Measurements from ENCODE around the gene UTP25. TPM values are rescaled to one million over a fixed set of nuclear protein-coding genes. Genes with fewer than 3 reads are reported as not detected.

The UTP25 gene
- total RNA-seq, 2 donors from 2014 or later, result 4.3 to 6.0 TPM

DNA sequence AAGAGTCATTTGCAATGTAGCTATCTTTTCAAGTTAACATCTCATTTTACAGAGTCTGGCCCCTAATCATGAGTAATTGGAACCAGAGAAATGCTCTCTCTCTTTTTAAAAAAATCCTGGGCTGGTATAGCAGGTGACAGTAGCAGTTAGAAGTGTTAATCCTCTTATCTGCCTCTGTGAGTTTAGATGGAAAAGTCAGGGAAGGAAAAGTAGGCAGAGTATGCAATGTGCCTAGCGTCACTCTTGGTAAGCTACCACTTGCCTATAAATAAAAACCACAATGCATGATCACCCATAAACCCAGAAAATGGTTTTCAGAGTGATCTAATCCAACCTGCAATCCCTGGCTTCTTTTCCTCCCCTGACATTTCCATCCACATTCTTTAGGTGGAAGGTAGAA, 43.2 kb downstream of the UTP25 start:
- no peaks in the 10 kb centered on the region for H3K4me1 ChIP-seq (ENCODE audit: control insufficient read depth, insufficient read depth, low read length)
- H3K4me3 Mint-ChIP-seq, result no peak overlapping the region
- no peak overlapping the region for H3K9ac ChIP-seq (ENCODE audit: extremely low read depth, low read length, poor library complexity, severe bottlenecking)
- H3K27me3 ChIP-seq (ENCODE audit: control insufficient read depth, insufficient read depth, low read length, poor library complexity, severe bottlenecking), result no peaks in the 10 kb centered on the region
- no peaks in the 10 kb centered on the region for H3K36me3 Mint-ChIP-seq (ENCODE audit: low read depth)
- peaks cover 13% of the 10 kb centered on the region for H3K9me3 ChIP-seq (ENCODE audit: control insufficient read depth, low read length)
- DNase-seq, result no peak
- no peak overlapping the region for H3K27ac ChIP-seq (ENCODE audit: low read depth, low read length)
- H3K9me3 Mint-ChIP-seq, result peaks cover 23% of the 10 kb centered on the region
- no peaks in the 10 kb centered on the region for H3K36me3 ChIP-seq (ENCODE audit: control insufficient read depth, insufficient read depth, low read length)
- peaks cover 8% of the 10 kb centered on the region for H3K4me1 Mint-ChIP-seq
- 71% methylated on average over 1 of the region's 1 CpG; no CpG with 5 or more reads in 1 of the 2 experiments for WGBS, 2 experiments (ENCODE audit: insufficient coverage in 1 of 2, insufficient read length in 1 of 2)
- H3K4me3 ChIP-seq (ENCODE audit: low read length), result no peak overlapping the region
- H3K27ac Mint-ChIP-seq, result no peak overlapping the region
- TF ChIP-seq, protein P1, sequence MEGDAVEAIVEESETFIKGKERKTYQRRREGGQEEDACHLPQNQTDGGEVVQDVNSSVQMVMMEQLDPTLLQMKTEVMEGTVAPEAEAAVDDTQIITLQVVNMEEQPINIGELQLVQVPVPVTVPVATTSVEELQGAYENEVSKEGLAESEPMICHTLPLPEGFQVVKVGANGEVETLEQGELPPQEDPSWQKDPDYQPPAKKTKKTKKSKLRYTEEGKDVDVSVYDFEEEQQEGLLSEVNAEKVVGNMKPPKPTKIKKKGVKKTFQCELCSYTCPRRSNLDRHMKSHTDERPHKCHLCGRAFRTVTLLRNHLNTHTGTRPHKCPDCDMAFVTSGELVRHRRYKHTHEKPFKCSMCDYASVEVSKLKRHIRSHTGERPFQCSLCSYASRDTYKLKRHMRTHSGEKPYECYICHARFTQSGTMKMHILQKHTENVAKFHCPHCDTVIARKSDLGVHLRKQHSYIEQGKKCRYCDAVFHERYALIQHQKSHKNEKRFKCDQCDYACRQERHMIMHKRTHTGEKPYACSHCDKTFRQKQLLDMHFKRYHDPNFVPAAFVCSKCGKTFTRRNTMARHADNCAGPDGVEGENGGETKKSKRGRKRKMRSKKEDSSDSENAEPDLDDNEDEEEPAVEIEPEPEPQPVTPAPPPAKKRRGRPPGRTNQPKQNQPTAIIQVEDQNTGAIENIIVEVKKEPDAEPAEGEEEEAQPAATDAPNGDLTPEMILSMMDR (conservative IDR thresholded peaks at IDR 0.05), result no peak
- peaks cover 2% of the 10 kb centered on the region for H3K27me3 Mint-ChIP-seq (ENCODE audit: insufficient read depth)

DNA sequence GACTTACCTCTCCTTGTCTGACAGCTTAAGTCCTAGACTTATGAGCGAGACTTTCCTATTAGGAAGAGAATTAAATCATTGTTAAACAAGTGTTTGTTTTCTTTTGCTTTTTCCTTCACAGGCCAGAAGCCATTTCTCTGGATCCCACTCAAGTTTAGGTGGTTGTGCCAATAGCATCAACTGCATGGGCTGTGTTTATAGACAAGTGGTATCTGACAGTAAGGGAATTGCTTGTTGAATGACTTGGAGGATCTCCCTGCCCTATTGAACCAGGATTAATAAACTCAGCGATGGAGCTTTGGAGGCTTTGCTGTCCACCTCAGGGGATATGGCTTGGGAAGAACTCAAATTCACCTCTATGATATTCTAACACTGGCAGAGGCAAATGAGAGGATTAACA, 43.7 kb downstream of the UTP25 start:
- no peak for DNase-seq
- H3K9me3 Mint-ChIP-seq, result peaks cover 19% of the 10 kb centered on the region

DNA sequence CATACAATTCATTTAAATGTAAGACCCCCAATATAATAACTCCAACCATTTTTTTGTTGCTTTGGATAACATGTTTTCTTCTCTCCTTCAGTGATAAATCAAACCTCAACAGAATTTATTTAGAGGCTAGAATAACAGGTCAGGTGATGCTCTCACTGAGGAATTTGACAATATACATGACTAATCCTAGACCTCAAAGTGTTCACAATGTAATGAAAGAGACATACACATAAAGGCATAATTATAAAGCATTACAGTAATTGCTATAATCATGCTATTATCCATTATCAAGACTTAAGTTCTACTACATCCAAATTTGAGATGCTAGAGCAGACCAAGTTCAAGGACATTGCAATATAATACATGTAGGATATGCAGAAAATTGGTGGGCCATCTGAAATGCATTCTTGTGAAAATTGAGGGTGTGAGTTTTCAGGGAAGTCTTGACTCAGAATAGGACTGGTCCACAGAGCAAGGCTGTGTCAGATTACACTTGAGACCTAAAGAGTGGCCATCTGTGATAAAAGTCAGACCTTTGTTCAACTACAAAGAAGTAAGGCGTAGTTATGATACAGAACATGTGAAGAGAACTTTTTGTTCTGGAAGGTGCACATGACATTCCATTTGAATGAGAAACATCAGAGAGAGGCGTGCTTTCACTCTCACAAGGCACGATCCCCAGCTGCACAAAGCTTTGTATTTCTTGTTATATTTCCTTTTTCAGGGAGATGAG, 45.5 kb downstream of the UTP25 start:
- Histone ChIP-seq H3K27me3 (ENCODE audit: control insufficient read depth, insufficient read depth, low read length, poor library complexity, severe bottlenecking) (no peaks in the 10 kb centered on the region), H3K36me3 (ENCODE audit: control insufficient read depth, insufficient read depth, low read length) (no peaks in the 10 kb centered on the region), H3K9ac (ENCODE audit: extremely low read depth, low read length, poor library complexity, severe bottlenecking) (no peak overlapping the region), H3K4me3 (ENCODE audit: low read length) (no peak overlapping the region), H3K27ac (ENCODE audit: low read depth, low read length) (no peak overlapping the region), H3K4me1 (ENCODE audit: control insufficient read depth, insufficient read depth, low read length) (no peaks in the 10 kb centered on the region), H3K9me3 (ENCODE audit: control insufficient read depth, low read length) (peaks cover 4% of the 10 kb centered on the region)
- TF ChIP-seq, protein P1 (conservative IDR thresholded peaks at IDR 0.05), result no peak
- no peak overlapping the region for H3K4me3 Mint-ChIP-seq
- peaks cover 2% of the 10 kb centered on the region for H3K27me3 Mint-ChIP-seq (ENCODE audit: insufficient read depth)
- no peak overlapping the region for H3K27ac Mint-ChIP-seq
- H3K9me3 Mint-ChIP-seq, result peaks cover 4% of the 10 kb centered on the region
- 84 to 92% methylated on average over 3 of the region's 3 CpGs for WGBS, 2 experiments (ENCODE audit: insufficient coverage in 1 of 2, insufficient read length in 1 of 2)
- H3K4me1 Mint-ChIP-seq, result peaks cover 8% of the 10 kb centered on the region
- no peaks in the 10 kb centered on the region for H3K36me3 Mint-ChIP-seq (ENCODE audit: low read depth)
- no peak for DNase-seq

More for the DNA sequence above, 43.7 kb downstream of the UTP25 start:
- Histone ChIP-seq H3K27me3 (ENCODE audit: control insufficient read depth, insufficient read depth, low read length, poor library complexity, severe bottlenecking) (no peaks in the 10 kb centered on the region), H3K9me3 (ENCODE audit: control insufficient read depth, low read length) (peaks cover 13% of the 10 kb centered on the region), H3K9ac (ENCODE audit: extremely low read depth, low read length, poor library complexity, severe bottlenecking) (no peak overlapping the region), H3K36me3 (ENCODE audit: control insufficient read depth, insufficient read depth, low read length) (no peaks in the 10 kb centered on the region), H3K4me3 (ENCODE audit: low read length) (no peak overlapping the region), H3K27ac (ENCODE audit: low read depth, low read length) (no peak overlapping the region), H3K4me1 (ENCODE audit: control insufficient read depth, insufficient read depth, low read length) (no peaks in the 10 kb centered on the region)
- peaks cover 2% of the 10 kb centered on the region for H3K27me3 Mint-ChIP-seq (ENCODE audit: insufficient read depth)
- H3K27ac Mint-ChIP-seq, result no peak overlapping the region
- H3K4me3 Mint-ChIP-seq, result no peak overlapping the region
- TF ChIP-seq, protein P1 (conservative IDR thresholded peaks at IDR 0.05), result no peak
- WGBS, 2 experiments (ENCODE audit: insufficient coverage in 1 of 2, insufficient read length in 1 of 2), result 86 to 89% methylated on average over 1 to 2 of the region's 2 CpGs
- no peaks in the 10 kb centered on the region for H3K36me3 Mint-ChIP-seq (ENCODE audit: low read depth)
- H3K4me1 Mint-ChIP-seq, result peaks cover 8% of the 10 kb centered on the region

Data from endodermal cell (in vitro differentiated cells).